ENCODE data around the gene ABCB7.
"Not testable (repeated sequence)": the region's sequence is repeated elsewhere in the genome, so short reads cannot be mapped to it uniquely, and the experiment has no call there.

ABCB7 gene

DNA sequence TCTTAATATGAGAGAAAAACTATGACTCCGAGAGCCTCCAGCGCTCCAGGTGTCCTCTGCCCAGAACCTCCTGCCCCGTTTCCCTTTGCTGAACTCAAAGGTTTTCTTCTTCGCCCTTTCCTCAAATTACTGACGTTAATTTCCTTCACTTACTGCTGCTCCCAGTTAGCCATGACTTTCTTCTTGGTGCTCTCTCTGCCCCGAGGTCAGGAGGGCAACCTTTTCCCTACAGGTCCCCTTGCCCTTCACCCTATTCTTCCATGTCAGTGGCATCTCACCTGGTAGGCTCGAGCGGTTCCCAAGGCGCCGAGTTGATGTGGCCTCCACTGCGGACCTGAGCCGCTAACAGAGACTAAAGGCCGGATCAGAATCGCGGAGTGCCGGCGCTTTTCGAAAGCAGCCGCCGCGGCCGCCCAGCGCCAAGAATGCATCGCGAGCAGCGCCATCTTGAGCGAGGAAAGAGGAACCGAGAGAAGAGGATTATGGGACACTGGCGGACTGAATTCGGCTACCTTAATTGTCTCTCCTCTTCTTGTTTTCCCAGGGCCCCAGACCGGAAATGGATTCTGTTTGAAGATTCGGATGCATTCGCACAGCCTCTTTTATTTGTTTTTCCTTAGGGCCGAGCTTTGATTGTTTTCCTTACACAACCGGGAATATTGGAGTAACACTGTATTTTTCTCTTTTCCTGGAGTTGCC lies at the start of gene ABCB7:
ABCB7 (minus strand) TSS at position 457 of the 699 bp plus-strand sequence; CDS start at position 446, 11 bp downstream.
- DNase-seq, result peak; percentile 58

DNA sequence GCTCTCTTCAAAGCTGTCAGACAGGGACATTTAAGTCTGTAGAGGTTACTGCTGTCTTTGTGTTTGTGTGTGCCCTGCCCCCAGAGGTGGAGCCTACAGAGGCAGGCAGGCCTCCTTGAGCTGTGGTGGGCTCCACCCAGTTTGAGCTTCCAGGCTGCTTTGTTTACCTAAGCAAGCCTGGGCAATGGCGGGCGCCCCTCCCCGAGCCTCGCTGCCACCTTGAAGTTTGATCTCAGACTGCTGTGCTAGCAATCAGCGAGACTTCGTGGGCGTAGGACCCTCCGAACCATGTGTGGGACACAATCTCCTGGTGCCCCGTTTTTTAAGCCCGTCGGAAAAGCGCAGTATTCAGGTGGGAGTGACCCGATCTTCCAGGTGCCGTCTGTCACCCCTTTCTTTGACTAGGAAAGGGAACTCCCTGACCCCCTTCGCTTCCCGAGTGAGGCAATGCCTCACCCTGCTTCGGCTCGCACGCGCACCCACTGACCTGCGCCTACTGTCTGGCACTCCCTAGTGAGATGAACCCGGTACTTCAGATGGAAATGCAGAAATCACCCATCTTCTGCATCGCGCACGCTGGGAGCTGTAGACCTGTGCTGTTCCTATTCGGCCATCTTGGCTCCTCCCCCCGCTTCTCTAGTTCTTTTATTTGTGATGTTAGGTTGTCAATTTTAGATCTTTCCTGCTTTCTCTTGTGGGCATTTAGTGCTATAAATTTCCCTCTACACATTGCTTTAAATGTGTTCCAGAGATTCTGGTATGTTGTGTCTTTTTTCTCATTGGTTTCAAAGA lies 32.5 kb upstream of the ABCB7 start:
- DNase-seq, result not testable (repeated sequence)

DNA sequence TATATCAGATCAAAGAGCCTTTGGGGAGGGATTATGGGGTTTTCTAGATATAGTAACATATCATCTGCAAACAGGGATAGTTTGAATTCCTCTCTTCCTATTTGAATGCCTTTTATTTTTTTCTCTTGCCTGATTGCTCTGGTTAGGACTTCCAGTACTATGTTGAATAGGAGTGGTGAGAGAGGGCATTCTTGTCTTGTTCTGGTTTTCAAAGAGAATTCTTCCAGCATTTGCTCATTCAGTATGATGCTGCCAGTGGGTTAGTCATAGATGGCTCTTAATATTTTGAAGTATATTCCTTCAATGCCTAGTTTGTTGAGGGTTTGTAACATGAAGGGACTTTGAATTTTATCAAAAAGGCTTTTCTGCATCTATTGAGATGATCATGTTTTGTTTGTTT lies 25.6 kb upstream of the ABCB7 start:
- DNase-seq, result no peak

DNA sequence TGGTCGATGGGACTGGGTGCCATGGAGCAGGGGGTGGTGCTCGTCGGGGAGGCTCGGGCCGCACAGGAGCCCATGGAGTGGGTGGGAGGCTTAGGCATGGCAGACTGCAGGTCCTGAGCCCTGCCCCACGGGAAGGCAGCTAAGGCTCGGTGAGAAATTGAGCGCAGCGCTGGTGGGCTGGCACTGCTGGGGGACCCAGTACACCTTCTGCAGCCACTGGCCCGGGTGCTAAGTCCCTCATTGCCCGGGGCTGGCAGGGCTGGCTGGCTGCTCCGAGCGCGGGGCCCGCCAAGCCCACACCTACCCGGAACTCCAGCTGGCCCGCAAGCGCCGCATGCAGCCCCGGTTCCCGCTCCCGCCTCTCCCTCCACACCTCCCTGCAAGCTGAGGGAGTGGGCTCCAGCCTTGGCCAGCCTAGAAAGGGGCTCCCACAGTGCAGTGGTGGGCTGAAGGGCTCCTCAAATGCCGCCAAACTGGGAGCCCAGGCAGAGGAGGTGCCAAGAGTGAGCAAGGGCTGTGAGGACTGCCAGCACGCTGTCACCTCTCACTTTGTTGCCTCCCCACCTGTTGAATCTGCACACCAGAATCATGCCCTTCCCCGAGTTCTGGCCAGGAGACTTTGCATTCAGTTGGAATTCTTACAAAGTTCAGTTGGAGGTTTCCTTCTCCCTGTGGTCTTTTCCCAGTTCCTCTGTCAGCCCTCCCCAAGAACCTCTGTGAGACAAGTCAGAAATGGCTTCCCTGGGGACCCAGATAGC lies 23.6 kb upstream of the ABCB7 start:
- DNase-seq, result not testable (repeated sequence)

DNA sequence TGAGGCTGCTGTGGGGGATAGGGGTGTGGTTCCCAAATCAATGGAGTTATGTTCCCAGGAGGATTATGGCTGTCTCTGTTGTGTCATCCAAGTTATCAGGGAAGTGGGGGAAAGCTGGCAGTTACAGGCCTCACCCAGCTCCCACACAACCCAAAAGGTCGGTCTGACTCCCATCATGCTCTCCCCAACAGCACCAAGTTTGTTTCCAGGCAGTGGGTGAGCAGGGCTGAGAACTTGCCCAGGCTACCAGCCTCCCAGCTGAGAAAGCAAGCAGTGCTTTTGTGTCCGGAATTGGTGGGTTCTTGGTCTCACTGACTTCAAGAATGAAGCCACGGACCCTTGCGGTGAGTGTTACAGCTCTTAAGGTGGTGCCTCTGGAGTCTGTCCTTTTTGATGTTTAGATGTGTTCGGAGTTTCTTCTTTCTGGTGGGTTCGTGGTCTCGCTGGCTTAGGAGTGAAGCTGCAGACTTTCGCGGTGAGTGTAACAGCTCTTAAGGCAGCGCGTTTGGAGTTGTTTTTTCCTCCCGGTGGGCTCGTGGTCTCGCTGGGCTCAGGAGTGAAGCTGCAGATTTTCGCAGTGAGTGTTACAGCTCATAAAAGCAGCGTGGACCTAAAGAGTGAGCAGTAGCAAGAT lies 16.3 kb upstream of the ABCB7 start:
- not testable (repeated sequence) for DNase-seq

DNA sequence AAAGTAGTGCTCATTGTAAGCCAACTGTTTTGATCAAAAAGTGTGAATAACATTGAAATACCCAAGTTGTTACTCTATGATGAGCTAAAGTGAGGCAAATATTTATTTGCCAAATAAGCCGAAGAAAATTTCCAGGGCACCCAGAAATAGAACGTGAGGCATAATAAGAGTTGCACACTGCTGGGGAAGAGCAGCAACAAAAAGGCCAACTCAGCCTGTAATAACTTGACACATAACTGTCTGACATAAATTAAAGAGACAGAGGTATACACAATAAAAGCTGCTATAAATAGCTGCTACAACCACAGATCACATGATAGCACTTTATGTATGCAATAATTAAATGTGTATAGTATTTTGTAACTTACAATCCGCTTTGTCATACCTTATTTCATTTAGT lies 2.0 kb upstream of the ABCB7 start:
- no peak for DNase-seq

DNA sequence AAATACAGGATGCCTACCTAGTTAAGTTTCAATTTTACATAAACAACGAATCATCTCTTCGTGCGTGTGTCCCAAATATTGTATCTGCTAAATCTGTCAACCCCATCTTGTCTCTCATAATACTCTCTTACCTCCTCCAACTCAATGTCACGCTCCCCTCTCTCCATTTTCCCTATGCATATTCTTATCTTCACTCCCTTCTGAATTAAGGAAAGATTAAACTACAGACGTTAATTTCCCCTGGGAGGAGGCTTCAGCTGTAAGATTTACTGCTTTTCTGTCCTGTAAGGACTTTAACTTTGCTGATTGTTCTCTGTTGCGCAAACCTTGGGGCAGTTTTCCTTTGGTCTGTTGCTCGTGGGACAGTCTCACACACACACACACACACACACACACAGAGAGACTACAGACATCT lies 455 bp upstream of the ABCB7 start:
- DNase-seq, result no peak

DNA sequence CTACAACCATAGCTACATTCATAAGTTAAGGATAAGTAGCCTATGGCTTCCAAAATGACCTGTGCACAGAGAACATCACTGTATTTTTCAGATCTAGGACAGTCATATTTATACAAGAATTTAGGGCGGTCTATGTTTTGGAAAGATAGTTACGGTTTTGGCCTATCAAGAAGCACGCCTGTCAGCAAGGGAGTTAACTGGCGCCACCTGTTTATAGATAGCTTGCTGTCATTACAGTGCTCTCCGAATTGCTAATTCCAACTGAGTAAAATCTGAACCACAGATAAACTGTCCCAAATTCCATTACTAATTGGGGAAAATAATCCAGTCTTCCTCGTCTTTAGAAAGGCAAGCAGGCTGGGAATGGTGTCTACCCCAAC lies 646 bp downstream of the ABCB7 start:
- no peak for DNase-seq

DNA sequence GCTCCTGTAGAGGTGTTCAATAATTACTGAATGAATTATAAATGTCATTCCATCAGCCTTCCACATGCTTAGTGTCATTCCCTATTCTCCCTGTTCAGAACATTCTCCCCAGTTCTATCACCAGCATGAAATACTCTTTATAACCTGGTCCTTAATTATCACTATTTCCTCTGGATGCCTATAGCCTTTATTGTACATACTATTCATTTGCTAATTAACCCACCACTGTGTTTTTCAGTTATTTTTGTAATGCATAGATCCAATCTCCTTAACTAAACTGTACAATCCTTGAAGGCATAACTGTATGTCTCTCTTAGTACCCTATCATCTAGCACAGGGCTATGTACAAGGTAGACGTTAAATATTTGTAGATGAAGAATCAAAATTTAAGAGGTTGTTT lies 1.2 kb downstream of the ABCB7 start:
- DNase-seq, result no peak

DNA sequence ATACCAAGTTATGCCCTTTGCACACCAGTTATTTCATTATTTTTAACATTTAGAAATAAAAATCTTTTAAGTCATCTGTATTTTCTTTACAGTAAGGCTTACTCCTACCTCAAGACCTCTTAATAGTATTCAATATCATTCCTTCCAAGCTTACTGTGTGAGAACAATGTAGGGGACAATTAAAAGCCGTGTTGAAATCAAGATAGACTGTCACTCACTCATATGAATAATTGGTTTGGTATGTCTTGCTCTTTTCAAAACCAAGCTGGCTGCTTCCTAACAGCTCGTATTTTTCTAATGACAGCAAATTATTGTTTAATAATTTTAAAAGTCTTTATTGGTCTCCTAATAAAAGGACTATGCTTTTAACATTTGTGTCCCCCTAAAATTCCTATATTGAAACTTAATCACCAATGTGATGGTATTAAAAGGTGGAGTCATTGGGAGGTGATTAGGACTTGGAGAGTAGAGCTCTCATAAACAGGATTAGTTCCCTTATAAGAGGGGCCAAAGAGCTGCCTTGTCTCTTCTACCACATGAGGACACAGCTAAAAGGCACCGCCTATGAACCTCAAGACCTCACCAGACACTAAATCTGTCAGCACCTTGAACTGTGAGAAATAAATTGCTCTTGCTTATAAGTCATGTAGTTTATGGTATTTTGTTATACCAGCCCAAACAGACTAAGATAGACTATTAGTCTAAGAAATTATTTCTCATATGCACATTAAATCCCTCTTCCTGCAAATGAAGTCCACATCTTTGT lies 4.1 kb downstream of the ABCB7 start:
- DNase-seq, result no peak

DNA sequence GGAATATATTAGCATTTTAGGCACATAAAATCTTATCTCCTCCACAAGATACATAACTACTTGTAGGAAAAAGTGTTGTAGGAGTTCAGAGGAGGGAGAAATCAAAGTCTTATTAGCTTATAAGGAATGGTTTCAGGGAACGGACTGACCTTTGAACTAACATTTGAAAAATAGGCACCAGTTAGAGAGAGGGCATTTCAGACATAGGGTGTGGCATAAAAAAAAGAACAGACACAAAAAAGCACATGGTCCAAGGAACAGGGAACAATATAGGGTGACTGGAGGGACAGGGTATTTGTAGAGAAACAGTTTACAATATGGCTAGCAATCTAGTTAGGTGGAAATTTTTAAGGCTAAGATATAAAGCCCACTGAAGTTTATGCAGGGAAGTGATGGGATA lies 6.4 kb downstream of the ABCB7 start:
- DNase-seq, result no peak

DNA sequence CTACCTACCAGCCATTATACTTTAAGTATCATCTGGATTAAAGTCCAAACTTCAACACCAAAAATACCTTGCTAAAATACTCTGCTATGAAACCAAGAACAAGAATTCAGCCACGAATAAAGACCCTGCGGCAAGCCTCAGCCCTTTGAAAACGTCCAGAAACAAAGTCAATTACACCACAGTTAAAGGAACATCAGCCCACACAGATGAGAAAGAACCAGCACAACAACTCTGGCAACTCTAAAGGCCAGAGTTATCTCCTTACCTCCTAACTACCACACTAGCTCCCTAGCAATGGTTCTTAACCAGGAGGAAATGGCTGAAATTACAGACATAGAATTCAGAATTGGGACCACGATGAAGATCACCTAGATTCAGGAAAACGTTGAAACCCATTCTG lies 23.4 kb downstream of the ABCB7 start:
- no peak for DNase-seq

DNA sequence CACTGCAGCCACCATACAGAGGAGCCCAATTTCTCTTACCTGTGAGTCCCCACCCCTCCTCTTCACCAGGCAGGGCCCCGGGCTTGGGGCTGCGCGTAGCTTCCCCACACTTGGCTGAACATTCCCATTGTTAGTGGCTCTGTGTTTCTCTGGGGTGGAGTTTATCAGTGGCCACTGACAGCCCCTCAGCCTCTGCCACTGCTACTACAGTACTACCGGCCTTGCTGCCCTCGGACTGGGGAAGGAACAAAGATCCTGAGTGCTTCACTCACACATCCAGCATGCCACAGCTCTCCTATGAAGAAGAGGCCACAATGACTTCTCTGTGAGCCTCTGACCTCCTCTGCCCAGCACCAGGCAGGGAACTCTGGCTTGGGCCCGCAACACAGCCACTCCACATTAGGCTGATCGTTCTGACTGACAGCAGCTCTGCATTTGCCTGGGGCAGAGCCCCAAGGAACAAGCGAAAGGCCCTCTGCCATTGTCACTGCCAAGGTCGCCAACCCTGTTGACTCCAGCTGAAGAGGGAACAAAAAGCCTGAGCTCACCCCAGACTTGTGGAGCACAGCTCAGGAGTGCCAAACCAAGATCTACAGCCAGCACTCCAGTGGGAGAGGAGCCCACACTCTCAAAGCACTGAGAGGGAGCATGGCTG lies 24.0 kb downstream of the ABCB7 start:
- DNase-seq, result no peak

DNA sequence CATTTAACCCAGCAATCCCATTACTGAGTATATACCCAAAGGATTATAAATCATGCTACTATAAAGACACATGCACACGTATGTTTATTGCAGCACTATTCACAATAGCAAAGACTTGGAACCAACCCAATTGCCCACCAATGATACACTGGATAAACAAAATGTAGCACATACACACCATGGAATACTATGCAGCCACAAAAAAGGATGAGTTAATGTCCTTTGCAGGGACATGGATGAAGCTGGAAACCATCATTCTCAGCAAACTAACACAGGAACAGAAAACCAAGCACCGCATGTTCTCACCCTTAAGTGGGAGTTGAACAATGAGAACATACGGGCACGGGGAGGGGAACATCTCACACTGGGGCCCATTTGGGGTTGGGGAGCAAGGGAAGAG lies 27.0 kb downstream of the ABCB7 start:
- not testable (repeated sequence) for DNase-seq

DNA sequence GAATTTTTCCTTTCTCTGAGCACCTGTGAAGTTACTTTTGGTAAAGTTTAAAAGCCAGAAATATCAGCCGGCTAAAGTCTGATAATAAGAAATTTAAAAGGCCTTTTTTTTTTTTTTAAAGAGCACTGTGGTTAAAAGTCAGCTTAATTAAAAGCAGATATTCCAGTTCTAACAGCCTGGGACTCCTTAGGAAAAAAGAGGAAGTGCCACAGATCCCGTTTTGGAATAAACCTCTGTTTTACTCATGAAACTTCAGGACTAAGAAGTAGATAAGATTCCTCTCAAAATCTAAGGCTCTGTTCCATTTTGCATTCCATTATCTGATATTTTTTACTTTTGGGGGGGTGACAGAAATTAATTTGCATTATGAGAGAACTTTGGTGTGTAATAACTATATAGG lies 37.8 kb downstream of the ABCB7 start:
- no peak for DNase-seq

DNA sequence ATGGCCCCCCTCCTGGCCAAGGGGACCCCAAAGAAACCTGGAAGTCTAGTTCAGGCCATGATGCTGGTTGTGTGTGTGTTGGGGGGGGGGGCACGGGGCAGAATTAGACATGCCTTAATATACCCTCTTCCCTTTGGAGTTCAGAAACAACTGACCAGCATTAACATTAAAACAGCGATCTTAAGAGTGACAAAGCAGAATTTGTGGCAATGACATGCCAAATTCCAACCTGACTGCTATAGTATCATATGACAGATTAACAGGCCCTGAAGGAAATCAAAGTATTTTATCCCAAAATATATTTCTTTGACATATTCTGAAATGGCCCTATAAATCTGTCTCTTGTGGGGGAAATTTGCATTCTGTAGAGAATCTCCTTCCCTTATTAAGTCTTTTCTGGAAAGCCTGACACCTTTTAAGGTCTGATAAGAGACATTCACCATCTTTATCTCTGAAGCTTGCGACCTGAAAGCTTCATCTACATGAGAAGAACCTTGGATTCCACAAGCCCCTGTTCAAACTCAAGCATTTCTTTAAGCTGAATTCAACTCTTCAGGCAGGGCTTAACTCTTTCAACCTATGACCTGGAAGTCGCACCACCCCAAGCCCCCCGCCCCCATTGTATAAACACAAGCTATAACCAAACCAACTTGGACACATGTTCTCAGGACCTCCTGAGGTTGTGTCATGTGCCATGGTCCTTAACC lies 40.2 kb downstream of the ABCB7 start:
- DNase-seq, result no peak

DNA sequence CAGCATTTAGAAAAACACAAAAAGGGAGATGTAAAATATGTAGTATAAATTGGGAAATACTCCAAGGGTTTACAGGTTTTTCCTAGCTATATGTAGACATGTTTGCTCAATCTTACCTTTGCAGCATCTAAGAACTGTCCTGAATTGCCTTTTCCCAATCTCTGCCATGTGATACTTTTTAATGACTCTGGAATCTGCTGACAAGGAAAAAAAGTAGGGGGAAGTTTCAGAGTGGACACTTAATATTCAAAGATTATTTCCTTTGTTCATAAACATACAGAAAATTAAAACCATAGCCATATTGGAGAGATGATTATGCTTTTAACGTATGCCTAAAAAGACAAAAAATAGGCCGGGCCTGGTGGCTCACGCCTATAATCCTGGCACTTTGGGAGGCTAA lies 41.4 kb downstream of the ABCB7 start:
- DNase-seq, result no peak

DNA sequence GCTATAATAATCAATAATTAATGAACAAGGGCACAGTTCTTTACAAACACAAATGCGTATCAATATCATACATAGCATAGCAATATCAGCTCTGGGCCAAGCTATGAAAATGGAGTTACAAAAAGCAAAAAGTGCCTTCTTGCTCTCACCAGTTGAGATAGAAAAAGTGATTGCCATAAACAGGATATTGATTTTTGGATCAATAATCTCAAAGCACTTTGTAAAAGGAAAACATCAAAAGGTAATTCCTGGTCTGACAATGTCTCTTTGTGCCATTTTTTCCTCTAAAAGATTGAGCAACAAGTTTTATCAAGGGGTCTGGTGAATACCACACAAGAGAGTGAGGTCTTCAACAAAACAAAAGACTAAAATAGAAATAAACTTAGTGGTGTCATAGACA lies 42.4 kb downstream of the ABCB7 start:
- no peak for DNase-seq

DNA sequence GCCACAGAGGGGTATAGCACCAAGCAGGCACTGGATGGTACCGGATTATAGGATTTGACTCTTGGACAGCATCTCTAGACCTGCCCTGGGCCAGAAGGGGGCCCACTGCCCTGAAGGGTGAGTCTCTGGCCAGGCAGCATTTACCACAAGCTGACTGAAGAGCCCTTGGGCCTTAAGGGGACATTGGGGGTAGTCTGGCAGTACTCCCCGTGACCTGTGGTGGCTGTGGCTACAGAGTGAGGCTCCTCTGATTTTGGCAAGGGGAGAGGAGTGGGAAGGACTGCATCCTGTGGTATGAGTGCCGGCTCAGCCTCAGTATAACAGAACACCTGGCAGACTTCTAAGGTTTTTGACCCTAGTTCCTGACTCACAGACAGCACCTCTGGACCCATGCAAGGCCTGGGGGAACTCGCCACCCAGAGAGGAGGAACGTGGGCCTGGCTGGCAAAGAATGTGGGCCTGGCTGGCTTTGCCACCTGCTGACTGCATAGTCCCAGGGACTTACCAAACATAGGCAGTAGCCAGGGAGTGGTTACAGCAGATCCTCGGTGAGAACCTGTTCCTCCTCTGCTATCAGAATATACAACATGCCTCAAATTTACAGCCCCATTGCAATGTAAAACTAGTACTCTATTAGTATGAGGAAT lies 48.1 kb downstream of the ABCB7 start:
- DNase-seq, result no peak

DNA sequence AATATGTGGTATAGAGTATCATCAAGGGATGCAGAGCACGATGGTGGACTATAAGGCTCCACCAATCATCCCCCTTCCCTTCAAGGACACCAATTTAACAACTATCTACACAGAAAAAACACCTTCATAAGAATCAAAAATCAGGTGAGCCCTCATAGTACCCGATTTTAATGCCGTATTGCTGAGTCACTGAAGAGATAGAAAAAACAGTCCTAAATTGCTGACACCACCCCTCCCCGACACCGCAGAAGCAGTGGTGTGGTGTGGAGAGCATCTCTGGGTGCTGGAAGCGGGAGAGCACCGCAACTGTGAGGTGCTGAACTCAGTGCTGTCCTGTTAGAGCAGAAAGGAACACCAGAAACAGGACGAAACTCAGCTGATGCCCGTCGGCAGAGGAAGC lies 49.3 kb downstream of the ABCB7 start:
- DNase-seq, result no peak

DNA sequence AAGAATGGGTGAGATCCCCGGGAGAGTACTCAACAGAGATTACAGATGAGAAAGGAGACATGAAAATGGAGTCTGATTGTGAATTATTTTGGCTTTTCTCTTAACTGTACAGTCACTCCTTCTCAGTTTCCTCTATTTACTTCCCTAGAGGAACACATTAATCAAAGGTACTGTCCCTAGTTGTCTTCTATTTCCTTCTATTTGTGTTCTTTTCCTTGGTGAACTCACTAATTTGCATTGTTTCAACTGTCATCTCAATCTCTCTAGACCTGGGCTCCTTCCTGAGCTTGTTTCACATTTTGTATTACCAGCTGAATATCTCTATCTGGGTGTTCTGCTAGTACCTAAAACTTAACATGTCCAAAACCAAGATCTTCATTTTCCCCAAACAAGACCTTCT lies 59.8 kb downstream of the ABCB7 start:
- no peak for DNase-seq

All from NCI-H446 treated with DMSO at 0.1 percent for 48 hours (cell line).